HL-60/S4 treated with phorbol 12-myristate 13-acetate at 8.2 ng/mL for 4 days and 3 days (cell line): Measurements from ENCODE around the gene EYA4.

ENCODE experiments used
- in situ Hi-C: fragments of 300-500 bp; cut with MboI; formaldehyde crosslinking; loops from 2 replicates; pipeline ENCODE4 v1.15.0; 2022; ENCODE audit warnings: low sequenced_read_pairs

The EYA4 gene

DNA sequence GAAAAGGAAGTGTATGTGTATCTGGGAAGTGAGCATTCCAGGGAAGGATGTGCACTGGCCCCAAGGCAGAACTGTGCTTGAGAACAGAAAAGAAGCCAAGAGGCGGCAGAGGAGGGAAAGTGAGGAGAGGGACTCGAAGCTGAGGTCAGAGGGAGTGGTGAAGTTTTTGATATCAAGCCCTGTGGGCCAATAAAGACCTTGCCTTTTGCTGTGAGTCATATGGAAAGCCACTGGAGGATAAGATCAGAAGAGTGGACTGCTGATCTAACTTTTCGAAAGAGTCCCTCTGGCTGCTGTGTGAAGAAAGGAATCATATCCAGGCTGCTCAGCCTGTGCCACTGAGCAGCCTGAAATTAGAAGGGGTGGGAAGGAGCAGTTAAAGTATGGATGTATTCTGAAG lies 99.4 kb downstream of the EYA4 start:
- in situ Hi-C loops = no loop called here

DNA sequence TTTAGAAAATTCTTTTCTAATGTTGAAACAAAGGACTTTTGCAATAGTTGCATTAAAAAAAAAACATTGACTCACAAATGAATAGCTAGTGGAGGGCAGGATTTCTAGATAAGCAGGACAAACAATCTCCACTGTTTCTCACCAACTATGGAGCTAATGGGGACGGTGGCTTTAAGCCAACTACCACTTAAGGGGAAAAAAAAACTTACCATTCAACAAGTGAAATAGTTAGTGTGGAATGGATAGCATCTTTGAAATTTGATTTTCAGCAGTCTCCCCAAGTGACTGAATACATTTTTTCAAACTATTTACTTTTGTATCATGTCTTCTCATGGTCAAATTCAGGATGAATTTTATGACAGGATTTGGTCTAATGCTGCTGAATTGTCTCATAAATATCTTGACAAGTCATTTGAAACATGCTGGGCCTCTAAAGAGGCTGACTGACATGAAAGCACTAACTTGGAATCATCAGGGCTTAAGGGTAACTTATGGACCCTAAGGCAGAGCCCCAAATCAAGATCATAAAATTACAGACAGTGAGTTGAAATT lies 100.5 kb downstream of the EYA4 start:
- in situ Hi-C loops = no loop called here

DNA sequence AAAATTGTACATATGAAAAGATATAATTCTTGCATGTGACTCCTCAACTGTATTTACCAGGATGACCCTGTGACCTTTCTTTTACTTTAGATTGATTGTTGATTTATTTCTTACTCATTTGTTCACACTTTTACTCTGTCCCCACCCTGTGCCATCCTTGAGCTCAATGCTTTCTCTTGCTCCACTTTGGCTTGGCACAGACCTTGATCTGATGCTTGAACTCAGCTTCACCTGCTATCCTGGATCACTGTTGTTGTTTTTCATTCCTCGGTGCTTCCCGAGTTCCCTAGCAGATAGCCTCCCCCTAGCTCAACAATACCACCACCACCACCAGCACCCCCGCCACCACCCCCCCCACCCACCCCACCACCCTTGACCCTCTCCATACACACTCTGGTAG lies 102.1 kb downstream of the EYA4 start:
- in situ Hi-C loops = no loop called here

DNA sequence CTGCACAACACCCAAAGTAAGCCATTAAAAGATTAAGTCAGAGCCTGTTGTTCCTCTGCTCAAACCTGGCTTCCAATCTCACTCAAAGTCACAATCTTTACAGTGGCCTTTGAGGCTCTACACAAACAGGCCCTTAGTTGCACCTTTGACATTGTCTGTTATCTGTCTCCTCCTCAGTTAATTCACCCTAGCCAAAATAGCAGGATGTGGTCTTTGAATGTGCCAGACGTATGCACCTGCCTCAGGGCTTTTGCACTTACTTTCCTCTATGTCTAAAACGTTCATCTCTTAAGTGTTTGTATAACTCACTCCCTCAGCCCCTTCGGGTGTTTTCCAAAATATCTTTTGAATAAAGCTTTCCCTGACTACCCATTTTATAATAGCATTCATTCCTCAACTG lies 107.7 kb downstream of the EYA4 start:
- in situ Hi-C loops = no loop called here

DNA sequence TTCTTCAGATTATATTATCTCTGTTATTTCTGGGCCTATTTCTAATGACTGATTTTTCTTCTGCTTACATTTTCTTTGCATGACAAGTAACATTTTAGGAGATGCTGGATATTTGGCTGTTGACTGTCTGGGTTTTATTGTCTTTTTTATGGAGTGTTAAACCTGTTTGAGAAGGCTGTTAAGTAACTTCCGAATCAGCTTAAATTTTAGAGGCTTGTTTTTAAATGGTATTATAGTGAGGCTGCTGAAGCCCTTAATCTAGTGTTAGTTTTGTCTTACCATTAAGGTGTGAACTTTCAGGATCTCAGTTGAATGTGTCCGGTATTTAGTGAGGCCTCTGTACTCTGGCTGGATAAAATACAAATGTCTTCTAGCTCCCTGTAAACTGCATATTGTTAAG lies 109.8 kb downstream of the EYA4 start:
- in situ Hi-C loops = no loop called here

DNA sequence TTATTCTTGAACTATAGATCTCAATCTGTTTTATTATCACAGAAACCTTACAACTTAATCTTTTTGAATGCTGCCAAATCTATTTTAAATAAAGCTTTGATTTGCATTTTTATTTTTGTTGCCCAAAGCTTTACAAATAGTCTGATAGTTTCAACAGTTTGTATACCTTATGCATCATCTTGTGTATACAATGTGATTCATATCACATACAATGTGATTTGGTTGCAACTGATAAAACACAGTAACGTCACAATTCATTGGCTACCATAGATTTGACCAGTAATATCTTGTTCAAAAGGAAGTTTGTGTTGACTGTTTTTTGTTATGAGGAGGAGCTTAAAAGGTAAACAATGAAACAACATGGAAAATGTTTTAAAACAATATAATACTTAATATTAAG lies 110.9 kb downstream of the EYA4 start:
- in situ Hi-C loops = no loop called here

DNA sequence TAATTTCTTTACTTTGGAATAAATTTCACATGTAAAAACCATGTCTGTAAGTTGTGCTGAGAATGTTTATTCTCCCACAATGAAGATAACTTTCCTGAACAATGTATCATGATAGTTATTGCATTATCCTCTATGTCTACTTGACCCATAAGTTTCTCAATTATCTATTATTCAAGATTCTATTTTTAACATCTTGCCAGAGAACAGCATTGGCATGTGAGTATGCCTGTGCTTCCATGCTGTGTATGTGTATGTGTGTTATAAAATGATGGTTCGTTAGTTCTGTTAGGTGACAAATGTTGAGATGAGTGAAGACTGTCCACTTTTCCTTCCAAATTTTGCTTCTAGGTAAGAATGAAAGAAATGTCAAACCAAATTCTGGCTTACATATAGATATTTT lies 111.9 kb downstream of the EYA4 start:
- in situ Hi-C loops = no loop called here

DNA sequence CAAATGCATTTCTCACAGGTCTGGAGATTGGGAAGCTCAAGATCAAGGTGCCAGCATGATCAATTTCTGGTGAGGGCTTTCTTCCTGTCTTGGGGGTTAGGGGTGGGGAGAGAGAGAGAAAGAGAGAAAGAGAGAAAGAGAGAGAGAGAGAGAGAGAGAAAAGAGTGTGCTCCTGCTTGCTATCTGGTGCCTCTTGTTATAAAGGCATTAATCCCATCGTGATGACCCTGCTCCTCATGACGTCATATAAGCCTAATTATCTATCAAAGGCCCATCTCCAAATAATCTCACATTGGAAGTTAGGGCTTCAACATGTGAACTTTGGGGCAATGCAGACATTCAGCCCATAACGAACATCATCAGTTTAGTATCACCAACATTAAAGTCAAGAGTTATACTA lies 114.8 kb downstream of the EYA4 start:
- in situ Hi-C loops = no loop called here

DNA sequence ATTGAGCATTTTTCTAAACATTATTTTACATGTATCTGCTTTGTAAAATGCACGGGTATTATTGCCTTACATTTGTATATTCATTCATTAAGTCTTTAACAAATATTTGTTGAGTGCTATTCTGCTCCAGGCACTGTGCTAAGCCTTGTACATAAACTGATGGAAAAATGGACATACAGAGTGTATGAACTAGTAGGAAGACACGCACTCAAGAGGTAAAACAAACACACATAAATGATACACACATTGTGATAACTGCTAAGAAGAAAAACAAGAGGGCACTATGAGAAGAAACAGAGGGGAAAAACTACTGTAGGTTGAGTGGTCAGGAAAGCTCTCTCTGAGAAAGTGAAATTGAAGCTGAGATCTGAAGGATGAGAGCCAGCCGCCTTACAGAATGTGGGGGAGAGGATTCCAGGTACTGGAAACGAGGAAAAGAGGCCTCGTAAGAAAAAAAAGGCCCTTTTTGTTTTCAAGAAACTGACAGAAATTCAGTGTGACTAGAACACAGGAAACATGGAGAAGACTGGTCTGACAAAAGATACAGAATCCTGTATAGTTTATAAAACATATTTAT lies 117.5 kb downstream of the EYA4 start:
- in situ Hi-C loops = no loop called here

DNA sequence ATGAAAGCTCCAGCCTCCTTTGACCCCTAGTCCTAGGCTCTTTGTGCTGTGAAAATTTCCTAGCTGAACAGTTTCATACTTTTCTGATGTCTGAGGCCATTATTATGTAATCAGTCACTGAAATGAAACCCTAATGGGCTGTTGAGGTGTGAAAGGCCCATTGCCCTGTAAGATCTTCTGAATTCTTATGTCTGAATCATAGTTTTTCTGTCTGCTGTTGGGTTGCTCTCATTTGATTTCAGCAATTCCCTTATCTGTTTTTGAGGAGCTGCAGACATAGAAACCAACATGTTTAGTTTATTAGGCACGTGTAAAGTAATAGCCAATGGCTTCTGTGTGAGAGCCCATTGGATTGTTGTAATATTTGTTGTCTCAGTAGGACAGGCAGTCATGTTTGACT lies 118.1 kb downstream of the EYA4 start:
- in situ Hi-C loops = no loop called here

DNA sequence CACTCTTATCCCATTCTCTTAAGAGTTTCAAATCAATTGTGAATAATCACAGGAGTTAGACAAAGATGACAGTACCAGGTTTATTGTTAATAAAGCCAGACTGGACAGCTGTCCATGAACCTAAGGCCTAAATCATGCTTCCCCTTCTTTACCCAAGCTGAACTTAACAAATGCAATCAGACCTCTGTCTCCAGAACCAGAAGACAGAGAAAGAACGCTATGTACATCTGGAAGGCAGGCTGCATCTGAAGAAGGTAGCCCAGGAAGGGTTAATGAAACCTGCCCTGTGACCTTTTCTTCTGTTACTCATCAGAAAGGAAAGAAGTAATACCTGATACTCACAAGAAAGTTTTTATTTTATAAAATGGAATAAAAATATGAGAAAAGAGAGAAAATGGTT lies 118.6 kb downstream of the EYA4 start:
- in situ Hi-C loops = no loop called here

DNA sequence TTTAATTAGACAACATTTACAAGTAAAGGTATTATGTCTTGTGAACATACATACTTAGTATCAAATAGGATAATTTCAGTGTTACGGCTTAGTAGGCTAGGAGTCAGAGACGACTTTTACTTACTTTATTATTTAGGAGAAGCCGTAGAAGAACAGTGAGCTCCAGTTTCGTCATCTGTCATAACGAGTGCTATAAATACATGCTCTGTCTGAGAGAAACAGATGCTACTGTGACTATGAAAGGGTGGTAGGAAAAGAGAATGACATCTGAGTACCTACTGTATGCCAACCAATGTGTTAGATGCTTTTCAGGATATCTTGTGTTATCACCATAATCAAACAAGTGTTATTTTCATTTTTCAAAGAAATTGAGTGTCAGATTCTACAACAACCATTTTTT lies 119.0 kb downstream of the EYA4 start:
- in situ Hi-C loops = no loop called here

DNA sequence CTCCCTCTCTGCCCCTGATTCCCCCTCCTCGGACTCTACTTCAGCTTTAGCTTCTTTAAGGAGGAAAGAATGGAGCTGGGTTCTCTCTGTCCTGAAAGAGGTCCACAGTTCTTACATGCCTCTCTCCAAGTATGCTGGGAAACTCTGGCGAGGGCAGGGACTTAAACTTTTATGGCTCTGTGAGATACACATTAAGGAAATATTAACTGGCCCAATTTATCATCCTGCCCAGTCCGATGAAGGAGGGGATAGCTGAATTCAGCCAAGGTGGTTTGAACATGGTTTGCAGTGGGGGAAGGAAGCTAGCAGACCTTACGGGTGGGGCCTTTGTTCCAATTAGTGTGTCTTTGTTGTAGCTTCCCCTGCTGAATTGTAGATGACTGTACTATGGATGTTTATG lies 121.7 kb downstream of the EYA4 start:
- in situ Hi-C loops = no loop called here

DNA sequence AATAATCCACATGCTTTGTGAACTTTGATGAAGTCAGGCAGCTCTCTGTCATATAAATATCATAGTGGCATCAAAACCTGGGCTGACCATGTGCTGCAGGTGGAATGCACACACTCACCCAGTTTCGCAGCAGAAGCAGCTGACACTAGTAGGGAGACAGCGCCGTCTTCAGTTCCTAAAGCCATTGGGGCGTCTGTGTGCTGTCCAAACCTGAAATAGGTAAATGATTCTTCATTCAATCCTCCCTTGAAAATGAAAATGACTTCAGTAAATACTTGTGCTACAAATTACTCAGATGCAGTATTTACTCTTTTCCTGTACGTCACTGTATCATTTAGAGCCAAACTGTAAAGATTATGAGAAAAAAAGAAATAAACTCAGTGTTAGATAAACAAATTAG lies 127.5 kb downstream of the EYA4 start:
- in situ Hi-C loops = no loop called here

DNA sequence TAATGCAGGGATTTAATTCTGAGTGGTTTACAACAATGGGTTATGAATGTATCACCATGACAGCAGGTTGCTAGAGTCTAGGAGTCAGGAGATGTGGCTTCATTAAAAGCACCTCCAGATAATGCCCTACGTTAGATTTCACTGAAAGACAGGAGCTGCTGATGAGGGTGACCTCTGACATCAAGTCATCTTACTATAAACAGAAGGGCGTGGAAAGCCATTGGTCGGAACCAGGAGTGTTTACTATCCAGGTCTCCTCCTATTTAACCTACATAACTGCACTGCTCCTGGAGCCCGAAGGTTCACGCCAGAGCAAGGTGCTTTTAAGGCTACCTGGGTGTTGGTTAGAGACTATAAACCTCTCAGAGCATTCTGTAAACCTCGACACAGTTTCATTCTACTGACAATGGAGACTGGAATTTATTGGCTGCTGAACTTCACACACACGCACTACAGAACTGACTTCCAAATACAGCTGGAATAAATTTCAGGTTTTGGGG lies 128.7 kb downstream of the EYA4 start:
- in situ Hi-C loops = no loop called here

DNA sequence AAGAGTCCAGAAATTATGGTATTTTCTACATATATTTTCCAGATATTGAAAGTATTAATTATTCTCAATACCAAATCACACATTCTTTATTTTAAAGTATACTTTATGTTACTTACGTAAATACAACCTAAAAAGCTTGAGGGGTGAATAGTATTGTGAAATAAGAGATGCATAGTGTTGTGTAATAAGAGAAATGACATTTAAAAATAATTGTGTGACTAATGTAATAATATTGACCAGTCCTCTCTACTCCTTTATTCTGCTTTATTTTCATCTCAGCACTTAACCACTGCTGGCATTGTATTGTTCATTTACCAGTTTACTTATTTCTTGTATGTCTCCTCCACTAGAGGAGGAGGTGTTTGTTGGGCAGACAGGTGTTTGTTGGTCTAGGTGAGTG lies 135.6 kb downstream of the EYA4 start:
- in situ Hi-C loops = no loop called here

DNA sequence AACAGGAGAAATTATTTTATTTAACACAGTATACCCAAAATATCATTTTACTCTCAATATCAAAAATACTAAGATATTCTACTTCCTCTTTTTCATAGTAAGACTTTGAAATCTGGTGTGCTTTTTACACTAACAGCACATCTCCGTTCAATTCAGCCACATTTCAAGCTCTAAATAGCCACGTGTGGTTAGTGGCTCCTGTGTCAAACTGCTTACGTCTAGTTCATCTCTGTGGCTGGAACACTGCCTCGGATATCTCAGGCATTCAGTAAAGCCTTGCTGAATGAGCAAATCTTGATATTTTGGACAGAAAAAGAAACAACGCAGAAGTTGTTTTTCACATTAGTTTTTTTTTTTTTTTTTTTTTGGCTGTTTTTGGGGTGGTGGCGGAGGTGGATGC lies 136.1 kb downstream of the EYA4 start:
- in situ Hi-C loops = no loop called here

DNA sequence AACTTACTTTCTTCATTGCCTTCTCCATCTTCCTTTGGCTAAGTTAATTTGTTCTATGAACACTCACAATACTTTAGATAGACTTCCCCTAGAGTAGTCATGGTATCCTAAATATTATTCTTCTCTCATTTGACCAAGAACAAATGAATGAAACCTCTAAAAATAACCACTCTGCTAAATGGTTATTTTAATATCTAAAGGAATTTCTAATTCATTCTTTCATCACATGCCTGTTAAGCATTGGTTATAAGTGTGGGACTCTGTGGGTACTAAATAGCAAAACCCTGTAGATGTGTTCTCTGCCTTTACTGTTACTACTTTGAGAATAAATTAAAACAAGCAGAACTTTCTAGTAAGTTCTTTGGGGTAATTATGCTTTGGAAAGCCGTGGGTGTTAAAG lies 138.9 kb downstream of the EYA4 start:
- in situ Hi-C loops = no loop called here

DNA sequence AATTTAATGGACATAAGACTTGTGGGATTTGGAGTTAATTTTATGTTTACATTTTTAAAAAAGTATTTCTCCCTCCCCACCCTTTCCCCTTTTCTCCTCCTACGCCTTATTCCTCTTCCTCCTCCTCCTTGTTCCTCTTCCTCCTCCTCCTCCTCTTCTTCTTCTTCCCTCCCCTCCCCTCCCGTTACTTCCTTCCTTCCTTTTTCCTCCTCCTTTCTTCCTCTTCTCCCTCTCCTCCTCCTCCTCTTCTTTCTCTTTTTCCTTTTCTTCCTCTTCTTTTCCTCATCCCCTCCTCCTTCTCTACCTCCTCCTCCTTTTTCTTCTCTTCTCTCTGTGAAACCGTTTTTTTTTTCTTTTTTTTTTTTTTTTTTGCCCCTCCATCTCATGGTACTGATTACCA lies 139.6 kb downstream of the EYA4 start:
- in situ Hi-C loops = no loop called here

DNA sequence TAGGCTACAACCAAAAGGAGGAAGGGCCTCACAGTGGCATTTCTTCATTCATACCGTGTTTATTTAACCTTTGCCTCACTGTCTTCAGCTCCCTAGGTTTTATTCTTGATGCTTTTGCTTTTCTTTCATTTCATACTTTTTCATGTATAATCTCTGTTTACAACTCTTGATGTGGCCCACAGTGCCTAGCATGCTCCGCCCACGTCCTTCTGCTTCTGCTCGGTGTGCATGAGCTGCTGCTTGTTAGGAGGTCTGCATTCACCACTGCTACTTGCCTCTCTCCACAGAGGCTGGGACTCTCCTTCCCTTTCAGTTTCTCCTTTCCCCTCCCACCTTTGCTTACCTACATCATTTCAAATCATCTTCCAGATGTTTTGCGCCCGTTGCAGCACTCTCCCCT lies 147.6 kb downstream of the EYA4 start:
- in situ Hi-C loops = no loop called here

DNA sequence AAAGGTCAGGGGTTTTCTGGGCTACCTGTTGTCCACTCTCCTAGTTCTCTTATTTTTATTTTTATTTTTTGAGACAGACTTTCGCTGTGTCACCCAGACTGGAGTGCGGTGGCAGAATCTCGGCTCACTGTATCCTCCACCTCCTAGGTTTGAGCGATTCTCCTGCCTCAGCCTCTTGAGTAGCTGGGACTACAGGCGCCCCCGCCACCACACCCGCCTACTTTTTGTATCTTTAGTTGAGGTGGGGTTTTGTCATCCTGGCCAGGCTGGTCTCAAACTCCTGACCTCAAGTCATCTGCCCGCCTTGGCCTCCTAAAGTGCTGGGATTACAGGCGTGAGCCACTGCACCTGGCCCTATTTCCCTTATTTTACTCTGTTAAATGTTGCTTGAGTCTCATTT lies 149.0 kb downstream of the EYA4 start:
- in situ Hi-C loops = no loop called here

DNA sequence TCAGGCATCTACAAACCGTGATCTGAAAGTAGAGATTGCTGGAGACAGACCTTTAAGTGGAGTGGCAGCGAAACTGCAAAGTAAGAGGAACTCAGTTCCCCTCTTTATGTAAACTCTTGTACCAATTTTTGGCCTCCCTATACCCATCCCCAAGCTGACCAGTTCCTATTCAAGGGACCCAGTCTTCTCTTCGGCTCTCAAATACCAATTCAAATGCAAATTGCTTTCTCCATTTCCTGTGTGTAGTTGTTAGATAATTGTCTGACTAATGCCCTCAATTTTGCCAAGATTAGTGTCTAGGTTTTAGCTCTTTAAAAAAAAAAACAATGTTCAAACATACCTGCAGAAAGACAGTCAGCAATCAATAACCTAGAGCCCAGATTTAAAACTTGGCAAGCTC lies 150.9 kb downstream of the EYA4 start:
- in situ Hi-C loops = no loop called here

DNA sequence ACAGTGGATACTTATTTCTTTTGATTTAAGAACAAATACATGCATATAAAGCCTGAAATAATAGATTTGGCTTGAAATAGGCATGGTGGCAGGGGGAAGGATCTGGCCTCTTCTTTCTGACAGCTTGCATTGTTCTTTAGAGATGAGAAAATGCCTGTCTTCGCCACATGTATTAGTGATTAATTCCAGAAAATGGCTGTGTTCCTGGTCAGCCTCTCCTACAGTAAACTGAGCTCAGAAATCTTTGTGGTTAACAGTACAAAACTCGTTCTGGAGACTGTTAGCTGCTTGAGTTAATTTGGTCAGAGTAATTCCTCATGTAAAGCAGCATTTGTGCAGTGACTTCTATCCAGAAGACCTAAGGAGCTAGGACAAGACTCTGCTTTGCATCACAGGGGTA lies 151.5 kb downstream of the EYA4 start:
- in situ Hi-C loops = no loop called here
